HEK293T (cell line): Measurements from ENCODE around the gene NBEA.

ENCODE experiments used
- FOXA1 ChIP-seq: fragments of 450-650 bp; IDR thresholded peaks from 2 replicates; pipeline ENCODE4 v1.6.1; 2016; ENCODE audit warnings: mild to moderate bottlenecking
- FOXK2 ChIP-seq: fragments of 450-650 bp; IDR thresholded peaks from 2 replicates; pipeline ENCODE4 v1.6.1; 2016; ENCODE audit warnings: mild to moderate bottlenecking
- FOXM1 ChIP-seq: fragments of 450-650 bp; IDR thresholded peaks from 2 replicates; pipeline ENCODE4 v1.6.1; 2017; ENCODE audit warnings: mild to moderate bottlenecking, borderline replicate concordance
- HDGF ChIP-seq: fragments of 450-650 bp; IDR thresholded peaks from 2 replicates; pipeline ENCODE4 v1.6.1; 2017; ENCODE audit warnings: antibody characterized with exemption, borderline replicate concordance
- NFRKB ChIP-seq: fragments of 450-650 bp; IDR thresholded peaks from 2 replicates; pipeline ENCODE4 v1.6.1; 2016; ENCODE audit warnings: mild to moderate bottlenecking, moderate library complexity
- SP1 ChIP-seq: fragments of 450-650 bp; IDR thresholded peaks from 2 replicates; pipeline ENCODE4 v1.6.1; 2017
- SUZ12 ChIP-seq: fragments of 450-650 bp; IDR thresholded peaks from 2 replicates; pipeline ENCODE4 v1.6.1; 2016; ENCODE audit warnings: mild to moderate bottlenecking
- TARDBP ChIP-seq: fragments of 450-650 bp; IDR thresholded peaks from 2 replicates; pipeline ENCODE4 v1.6.1; 2016

DNA sequence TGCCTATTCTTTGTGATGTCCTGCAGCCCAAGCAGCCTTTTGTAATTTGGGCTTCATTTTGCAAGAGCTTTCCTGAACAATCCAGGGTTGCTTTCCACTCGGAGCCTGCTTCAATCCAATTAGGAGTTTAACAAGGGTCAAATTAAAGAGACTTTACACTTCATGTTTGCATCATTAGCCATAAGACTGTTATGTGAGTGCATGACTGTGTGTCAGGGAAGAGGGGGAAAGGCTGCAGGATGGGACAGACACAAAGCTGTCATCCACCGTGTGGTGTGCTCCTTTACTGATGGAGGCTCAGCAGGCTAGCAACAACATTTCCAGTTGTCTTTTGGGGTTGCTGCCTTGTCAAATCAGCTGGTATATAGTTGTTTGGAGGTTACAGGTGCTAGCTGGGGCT, 558.1 kb downstream of the NBEA start:
- TF ChIP-seq NFRKB (no peak), TARDBP (no peak), SUZ12 (no peak), HDGF (no peak), SP1 (no peak), FOXK2 (no peak), FOXM1 (no peak), FOXA1 (no peak)
